Stimulated activated CD8-positive, alpha-beta memory T cell treated with anti-CD3 and anti-CD28 coated beads, Interleukin-7, amount 100 ng/mL, for 1 hour (primary cell): ENCODE measurements around the gene KCTD17.

ENCODE experiments used
- DNase-seq, 2 donors: peaks; one replicate each; pipeline ENCODE4 v3.0.0-alpha.2; 2020; ENCODE audit warnings: low read depth in 2 of 2

Gene KCTD17

DNA sequence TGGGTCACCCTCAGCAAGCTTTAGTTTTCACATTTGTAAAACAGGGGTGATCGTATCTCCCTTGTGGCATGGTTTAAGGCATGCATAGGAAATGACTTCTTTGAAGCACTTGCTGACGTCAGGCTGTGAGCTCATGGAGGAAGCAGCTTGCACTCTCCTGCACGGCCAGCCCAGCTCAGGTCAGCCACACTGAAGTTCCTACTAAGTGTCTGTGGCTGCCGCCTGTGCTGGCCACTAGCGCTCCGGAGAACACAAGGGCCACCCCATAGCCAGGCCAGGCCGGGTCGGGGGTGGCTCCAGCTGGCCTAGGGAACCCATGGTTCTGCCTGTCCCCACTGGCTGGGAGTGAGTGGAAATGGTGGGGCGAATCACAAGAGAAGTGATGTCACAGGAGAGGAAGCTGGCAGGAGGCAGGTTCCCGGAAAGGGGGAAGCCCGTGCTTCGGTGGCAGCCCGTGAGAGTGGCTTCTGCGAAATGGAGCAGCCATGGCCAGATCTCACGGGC is 28.2 kb downstream of the KCTD17 start:
- DNase-seq, result peak; percentile 54 to 66

- no peak for DNase-seq
Measured at GRCh38 chr22:37080438-37080837, 28.9 kb downstream of the KCTD17 start.

DNA sequence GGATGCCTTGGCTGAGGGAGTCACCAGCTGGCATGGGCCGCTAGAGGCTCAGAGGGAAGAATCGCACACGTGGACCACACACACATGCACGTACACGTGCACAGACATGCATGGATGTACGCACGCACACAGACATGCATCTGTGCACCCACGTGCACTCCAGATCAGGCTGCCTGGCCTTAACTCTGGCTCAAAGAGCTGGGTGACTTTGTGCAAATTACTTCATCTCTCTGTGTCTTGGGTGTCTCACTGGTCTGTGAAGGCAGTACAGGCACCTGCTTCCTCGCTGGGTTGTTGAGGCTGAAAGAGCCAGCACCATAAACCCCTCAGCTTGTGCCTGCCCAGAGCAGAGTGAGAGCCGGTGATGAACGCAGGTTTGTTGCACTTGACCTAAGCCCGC is 29.3 kb downstream of the KCTD17 start:
- DNase-seq, result no peak

DNA sequence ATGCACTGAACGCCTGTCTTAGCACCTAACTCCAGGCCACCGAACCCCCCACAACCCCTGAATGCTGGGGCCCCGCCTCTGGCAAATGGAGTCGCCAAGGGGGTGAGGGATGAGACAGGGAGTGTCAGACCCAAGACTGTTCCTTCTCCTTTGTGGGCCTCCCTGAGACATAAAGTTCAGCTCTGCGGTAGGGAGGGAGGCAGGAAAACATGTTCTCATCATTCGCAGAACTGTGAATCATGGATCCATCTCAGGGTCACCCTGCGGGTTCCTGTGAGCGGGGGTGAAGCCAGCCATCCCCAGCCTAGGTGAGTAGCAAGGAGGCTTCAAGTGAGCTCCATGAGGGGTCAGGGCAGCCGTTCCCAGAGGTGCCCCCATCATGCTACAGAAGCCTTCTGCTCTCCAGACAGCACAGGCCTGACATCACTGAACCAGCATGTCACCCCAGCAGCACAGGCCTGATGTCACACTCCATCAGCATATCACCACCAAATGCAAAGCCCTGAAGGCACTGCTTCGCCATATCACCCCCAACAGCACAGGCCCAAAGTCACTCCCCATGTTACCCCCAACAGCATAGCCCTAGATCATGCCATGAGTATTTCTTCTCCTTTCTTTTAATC is 30.8 kb downstream of the KCTD17 start:
- DNase-seq, result no peak

GRCh38 chr22:37083914-37084313 is 32.4 kb downstream of the KCTD17 start:
- DNase-seq, result no peak

DNA sequence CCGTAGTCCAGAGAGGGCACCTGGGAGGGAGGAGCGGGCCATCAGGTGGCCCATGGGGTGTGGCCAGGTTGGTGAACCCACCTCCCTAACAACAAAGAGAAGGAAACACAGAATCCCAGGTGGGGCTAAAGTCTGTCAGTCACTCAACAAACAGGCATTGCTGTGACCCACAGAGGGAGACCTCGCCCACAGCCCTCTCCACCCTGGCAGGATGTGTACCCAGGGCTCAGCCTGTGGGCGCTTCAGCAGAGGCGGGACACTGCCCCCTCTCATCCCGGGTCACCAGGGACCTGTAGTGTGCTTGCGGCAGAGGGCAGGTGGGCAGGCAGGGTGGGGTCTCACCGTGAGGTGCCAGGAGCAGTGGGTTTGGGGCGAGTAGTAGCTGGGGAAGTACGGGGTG is 32.8 kb downstream of the KCTD17 start:
- DNase-seq, result no peak

- DNase-seq, result no peak
Measured at GRCh38 chr22:37086184-37086583, 34.6 kb downstream of the KCTD17 start.

- no peak for DNase-seq
Measured at GRCh38 chr22:37088108-37088605, 36.6 kb downstream of the KCTD17 start.

GRCh38 chr22:37088750-37089408 is 37.3 kb downstream of the KCTD17 start:
- no peak for DNase-seq

DNA sequence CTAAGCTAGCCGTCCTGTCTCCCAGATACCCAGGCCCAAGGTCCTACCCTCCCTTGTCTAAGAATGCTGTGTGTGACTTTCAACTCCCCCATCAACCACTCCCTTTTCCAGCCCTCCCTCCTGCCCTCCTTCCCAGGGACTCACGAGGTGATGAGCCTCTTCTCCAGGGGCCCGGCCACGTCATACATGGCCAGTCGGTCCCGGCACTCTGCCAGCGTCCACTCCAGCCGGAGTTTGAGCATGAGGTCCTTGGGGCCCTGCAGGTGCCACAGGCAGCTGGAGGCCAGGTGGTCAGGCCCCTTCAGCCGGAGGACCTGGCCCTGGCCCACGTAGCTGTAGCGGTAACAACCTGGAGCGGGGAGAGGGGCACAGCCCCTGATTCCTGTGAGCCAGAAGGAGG is 37.9 kb downstream of the KCTD17 start:
- DNase-seq, result no peak

DNA sequence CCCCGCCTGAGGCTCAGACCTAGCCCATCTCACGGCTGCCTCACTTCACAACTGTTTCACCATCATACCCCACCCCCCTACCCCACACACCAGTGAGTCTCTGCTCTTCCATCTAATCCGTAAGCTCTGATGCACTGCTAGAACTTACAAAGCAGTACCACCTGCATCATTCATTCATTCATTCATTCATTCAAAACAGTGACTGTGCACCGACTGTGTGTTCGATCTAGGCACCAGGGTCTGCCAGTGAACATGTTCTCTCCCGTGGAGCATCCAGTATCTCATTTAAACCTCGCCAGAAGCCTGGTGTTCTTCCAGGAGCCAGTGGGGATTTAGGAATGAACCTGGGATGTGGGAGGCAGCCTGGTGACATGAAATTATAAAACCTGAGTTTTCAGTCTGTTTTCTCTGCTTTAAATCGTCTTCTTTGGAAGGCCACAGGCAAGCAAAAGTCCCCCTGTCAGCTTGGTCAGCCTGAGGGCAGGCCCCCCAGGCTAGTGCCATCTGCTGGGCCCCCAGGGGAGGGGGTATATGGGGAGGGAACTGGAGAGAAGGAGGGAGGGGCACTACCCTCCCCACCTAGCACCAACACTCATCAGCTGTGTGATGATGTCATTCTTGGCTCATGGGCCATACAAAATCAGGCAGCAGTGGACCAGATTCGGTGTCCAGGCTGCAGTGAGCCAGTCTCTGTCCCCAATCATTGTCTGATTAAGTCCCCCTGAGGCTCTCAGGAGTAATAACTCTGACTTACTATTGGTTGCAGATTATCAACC is 39.6 kb downstream of the KCTD17 start:
- no peak for DNase-seq

DNA sequence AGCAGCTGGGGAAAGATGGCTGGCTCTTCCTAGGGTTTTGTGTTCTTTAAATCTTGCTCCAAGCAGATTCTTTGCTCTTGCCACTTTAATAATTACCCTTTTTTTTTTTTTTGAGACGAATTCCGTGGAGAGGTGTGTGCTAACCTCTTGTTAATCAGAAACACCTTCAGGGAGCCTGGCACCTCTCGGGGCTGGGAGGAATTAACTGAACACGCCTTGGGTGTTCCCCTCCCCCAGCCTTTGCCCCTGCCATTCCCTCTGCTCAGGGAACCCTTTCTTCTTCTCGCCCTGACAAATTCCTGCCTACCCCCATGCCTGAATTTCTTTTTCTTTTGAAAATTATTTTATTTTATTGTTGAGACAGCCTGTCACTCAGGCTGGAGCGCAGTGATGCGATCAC is 40.5 kb downstream of the KCTD17 start:
- DNase-seq, result no peak

DNA sequence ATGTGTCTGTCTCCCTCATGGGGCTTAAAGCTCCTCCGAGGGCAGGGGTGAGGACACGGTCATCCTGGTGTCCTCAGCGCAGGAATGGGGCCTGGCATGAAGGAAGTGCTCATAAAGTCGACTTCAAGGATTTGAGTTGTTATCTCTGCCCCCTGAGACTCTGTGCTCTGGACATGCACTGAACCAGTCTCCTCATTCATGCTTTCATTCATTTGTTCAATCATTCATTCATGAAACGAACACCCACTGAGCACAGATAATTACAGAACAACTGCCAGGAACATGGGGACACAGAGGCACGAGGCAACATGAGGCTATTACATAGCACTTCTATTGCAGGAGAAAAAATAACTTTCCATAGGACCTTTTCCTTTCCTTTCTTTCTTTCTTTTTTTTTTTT is 41.5 kb downstream of the KCTD17 start:
- DNase-seq, result no peak

DNA sequence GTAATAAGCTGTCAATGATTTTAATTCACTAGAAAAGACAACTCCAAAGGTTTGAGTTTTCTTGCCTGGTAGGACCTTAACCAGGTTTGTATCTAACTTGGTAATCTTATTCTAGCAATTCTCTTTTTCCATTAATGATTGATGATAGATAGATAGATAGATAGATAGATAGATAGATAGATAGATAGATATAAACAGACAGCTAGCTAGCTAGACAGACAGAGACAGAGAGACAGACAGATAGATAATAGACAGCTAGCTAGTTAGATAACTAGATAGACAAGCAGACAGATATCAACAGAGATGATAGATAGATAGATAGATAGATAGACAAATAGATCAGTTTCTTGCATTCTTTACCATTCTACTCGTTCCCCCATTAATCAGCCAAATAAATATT is 42.7 kb downstream of the KCTD17 start:
- DNase-seq, result no peak

DNA sequence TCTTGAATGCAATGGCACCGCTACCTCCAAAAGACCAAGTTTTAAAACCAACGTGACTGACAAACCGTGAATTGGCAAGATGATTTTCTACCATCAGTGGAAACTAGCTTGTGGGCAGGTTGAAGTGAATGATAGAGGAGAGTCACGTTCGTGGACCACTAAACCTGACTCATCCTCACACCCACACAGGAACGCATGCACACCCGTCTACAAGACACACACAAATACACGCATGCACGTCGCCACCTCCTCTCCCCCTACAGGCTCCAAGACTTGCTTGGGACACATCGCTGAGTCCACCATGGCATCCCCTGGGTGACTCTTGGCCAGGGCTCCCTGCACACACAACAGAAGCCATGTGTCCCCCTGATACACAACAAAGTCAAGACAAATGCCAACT is 43.6 kb downstream of the KCTD17 start:
- DNase-seq, result no peak

DNA sequence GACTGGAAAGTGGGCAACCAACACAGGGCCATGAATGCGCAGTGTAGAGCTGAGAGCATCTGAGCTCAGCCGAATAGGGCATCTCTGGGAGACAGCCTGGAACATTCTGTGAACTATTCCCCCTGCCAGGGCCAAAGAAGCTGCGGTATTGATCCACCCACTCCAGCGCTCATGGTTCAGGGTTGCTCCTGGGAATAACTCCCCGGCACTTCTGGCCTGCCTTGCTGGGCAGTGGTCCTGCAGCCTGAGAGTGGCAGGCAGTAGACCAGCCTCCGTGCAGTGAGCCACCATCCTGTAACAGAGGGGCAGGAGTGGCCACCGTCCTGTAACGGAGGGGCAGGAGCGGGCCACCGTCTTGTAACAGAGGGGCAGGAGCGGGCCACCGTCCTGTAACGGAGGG is 45.8 kb downstream of the KCTD17 start:
- no peak for DNase-seq

GRCh38 chr22:37098976-37099591 is 47.5 kb downstream of the KCTD17 start:
- DNase-seq, result no peak

DNA sequence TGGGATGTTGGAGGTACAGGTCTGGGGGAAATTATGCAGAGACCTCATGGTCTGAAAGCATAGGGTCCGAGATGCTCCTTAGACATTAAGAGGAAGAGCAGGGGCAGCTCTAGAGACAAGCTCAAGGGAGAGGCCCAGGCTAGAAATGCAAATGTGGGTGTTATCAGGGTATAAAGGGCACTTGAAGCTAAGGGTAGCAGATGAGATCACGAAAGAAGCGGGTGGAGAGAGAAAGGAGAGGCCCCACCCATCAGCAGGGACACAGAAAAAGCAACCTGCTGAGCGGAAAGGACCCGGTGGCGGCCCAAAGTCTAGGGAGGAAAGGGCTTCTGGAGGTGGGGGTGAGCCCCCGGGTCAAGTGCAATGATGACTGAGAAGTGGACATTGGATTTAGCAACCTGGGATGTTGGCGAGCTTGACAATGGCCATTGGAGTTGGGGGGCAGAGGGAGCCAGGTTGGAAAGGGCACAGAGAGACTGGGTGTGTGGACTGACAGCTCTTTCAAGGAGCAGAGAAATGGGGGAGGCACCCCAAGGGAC is 49.1 kb downstream of the KCTD17 start:
- DNase-seq, result no peak

- no peak for DNase-seq
Measured at GRCh38 chr22:37101311-37102066, 49.9 kb downstream of the KCTD17 start.

- DNase-seq, result no peak
Measured at GRCh38 chr22:37103151-37103550, 51.6 kb downstream of the KCTD17 start.
